ENCODE data around the gene CMTM5.
"Not testable (repeated sequence)": the region's sequence is repeated elsewhere in the genome, so short reads cannot be mapped to it uniquely, and the experiment has no call there.

CMTM5 gene

DNA sequence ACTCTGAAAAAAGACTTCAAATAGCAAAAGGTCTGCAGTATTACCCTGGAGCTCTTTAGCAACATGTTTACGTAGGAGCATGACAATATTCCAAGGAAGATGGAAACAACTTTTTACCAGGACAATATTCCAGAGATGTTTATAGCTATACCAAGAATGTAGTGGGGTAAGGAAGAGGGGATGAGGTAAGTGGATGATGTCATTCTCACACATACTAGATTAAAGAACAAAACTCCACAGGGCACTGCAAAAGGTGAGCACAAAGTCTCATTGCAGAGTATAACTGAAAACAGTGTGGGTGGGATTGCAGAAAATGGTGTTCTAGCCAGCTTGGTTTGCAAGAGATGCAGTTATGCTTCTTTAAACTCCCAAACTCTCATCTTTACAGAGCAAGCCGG, 8.4 kb downstream of the CMTM5 start:
- Histone ChIP-seq H3K27ac (ENCODE audit: low read depth, low read length) (no peak overlapping the region), H3K4me3 (ENCODE audit: low read length) (no peak overlapping the region), H3K27me3 (ENCODE audit: control insufficient read depth, insufficient read depth, low read length) (no peaks in the 10 kb centered on the region), H3K4me1 (ENCODE audit: control insufficient read depth, insufficient read depth, low read length) (no peaks in the 10 kb centered on the region), H3K9ac (ENCODE audit: low read length) (no peak overlapping the region), H3K36me3 (ENCODE audit: control insufficient read depth, insufficient read depth, low read length) (no peaks in the 10 kb centered on the region)

GRCh38 chr14:23385642-23386265, 8.9 kb downstream of the CMTM5 start:
- no peaks in the 10 kb centered on the region for H3K36me3 ChIP-seq (ENCODE audit: control insufficient read depth, insufficient read depth, low read length)
- H3K4me1 ChIP-seq (ENCODE audit: control insufficient read depth, insufficient read depth, low read length) = no peaks in the 10 kb centered on the region
- no peak overlapping the region for H3K27ac ChIP-seq (ENCODE audit: low read depth, low read length)
- H3K4me3 ChIP-seq (ENCODE audit: low read length) = no peak overlapping the region
- no peak overlapping the region for H3K9ac ChIP-seq (ENCODE audit: low read length)
- H3K27me3 ChIP-seq (ENCODE audit: control insufficient read depth, insufficient read depth, low read length) = no peaks in the 10 kb centered on the region

- not testable (repeated sequence) for H3K4me3 ChIP-seq (ENCODE audit: low read length); H3K36me3 ChIP-seq (ENCODE audit: control insufficient read depth, insufficient read depth, low read length); H3K27ac ChIP-seq (ENCODE audit: low read depth, low read length); H3K9ac ChIP-seq (ENCODE audit: low read length); H3K4me1 ChIP-seq (ENCODE audit: control insufficient read depth, insufficient read depth, low read length); H3K27me3 ChIP-seq (ENCODE audit: control insufficient read depth, insufficient read depth, low read length)
Observed at GRCh38 chr14:23386266-23386657, 9.4 kb downstream of the CMTM5 start.

DNA sequence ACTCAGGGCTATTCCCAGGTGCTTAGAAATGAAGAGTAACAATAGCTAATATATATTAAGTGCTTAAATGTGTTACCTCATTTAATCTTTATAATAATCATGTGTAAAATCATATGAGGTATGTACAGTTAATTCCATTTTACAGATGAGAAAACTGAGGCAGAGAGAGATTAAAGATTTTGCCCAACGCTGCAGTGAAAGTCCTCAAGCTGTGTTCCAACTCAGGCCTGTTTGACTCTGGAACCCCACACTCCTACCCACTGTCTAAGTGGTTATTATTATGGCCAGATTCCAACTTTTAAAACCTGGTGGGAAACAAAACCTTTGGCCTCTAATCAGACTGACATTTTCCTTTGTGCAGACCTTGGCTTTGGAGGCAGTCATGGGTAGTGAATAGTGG, 10.2 kb downstream of the CMTM5 start:
- no peak overlapping the region for H3K9ac ChIP-seq (ENCODE audit: low read length)
- H3K36me3 ChIP-seq (ENCODE audit: control insufficient read depth, insufficient read depth, low read length) = no peaks in the 10 kb centered on the region
- no peak overlapping the region for H3K4me3 ChIP-seq (ENCODE audit: low read length)
- H3K27me3 ChIP-seq (ENCODE audit: control insufficient read depth, insufficient read depth, low read length) = no peaks in the 10 kb centered on the region
- H3K27ac ChIP-seq (ENCODE audit: low read depth, low read length) = no peak overlapping the region
- no peaks in the 10 kb centered on the region for H3K4me1 ChIP-seq (ENCODE audit: control insufficient read depth, insufficient read depth, low read length)

DNA sequence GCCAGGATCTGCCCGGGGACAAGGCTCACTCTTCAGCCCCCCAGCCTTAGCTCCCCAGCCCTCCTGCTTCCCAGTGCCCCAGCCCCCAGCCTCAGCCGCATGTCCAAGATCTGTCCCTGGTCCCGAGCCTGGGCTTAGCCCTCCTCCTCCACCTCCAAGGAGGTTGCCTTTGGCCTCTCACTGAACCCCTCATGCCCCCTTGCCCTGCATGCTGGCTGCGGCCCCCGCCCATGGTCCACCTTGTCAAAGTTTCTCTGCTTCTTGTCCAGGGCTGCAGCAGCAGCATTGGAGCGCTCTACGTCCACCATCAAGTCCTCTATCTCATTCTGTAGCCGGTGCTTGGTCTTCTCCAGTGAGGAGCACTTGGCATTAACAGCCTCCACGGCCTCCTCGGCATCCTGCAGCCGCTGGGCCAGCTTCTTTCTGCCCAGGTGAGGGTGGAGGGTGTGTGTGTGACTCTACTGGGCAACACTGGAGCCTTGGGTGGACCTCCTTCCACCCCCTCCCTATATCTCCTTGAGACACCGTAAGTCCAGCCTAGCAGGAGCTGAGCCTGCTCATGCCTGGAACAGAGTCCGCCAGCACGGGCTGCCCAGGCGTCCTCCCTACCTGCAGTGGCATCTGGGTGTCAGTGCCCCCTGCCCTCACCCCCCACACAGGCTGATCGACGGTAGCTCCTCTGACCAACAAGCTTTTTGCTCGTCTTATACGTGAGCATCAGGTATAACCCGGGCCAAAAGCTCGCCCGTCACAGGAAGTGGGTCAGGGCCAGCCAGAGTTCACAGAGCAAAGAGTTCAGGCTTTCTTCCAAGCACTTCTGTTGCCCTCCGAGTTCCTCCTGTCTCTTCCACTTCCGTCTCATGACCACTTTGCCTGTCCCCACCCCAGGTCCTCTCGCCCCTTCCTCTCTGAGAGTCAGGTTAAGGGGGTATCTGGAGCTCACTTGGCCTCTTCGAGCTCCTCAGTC, 11.4 kb downstream of the CMTM5 start:
- no peak overlapping the region for H3K4me3 ChIP-seq (ENCODE audit: low read length)
- no peak overlapping the region for H3K27ac ChIP-seq (ENCODE audit: low read depth, low read length)
- no peaks in the 10 kb centered on the region for H3K4me1 ChIP-seq (ENCODE audit: control insufficient read depth, insufficient read depth, low read length)
- no peak overlapping the region for H3K9ac ChIP-seq (ENCODE audit: low read length)
- no peaks in the 10 kb centered on the region for H3K36me3 ChIP-seq (ENCODE audit: control insufficient read depth, insufficient read depth, low read length)
- no peaks in the 10 kb centered on the region for H3K27me3 ChIP-seq (ENCODE audit: control insufficient read depth, insufficient read depth, low read length)

DNA sequence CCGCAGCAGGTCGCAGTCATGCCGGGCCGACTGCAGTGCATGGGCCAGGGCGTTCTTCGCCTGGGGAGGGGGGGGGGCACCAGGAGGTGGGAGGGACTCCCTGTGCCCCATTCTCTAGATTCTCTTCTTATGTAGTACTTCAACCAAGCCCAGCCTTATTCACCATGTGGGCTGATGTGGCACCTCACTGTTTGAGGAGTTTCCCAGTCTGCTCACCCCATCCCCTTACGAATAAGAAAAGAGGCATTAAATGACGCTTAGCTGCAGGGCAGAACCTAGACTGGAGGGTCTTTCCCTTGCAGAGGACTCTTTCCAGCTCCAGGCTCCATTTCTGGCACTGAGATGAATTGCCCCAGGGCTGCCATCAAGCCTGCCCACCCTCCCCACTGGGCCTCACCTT, 12.2 kb downstream of the CMTM5 start:
- H3K27me3 ChIP-seq (ENCODE audit: control insufficient read depth, insufficient read depth, low read length) = no peaks in the 10 kb centered on the region
- no peaks in the 10 kb centered on the region for H3K36me3 ChIP-seq (ENCODE audit: control insufficient read depth, insufficient read depth, low read length)
- no peaks in the 10 kb centered on the region for H3K4me1 ChIP-seq (ENCODE audit: control insufficient read depth, insufficient read depth, low read length)
- no peak overlapping the region for H3K9ac ChIP-seq (ENCODE audit: low read length)
- no peak overlapping the region for H3K27ac ChIP-seq (ENCODE audit: low read depth, low read length)
- no peak overlapping the region for H3K4me3 ChIP-seq (ENCODE audit: low read length)

- no peaks in the 10 kb centered on the region for H3K27me3 ChIP-seq (ENCODE audit: control insufficient read depth, insufficient read depth, low read length)
- H3K27ac ChIP-seq (ENCODE audit: low read depth, low read length) = no peak overlapping the region
- H3K36me3 ChIP-seq (ENCODE audit: control insufficient read depth, insufficient read depth, low read length) = no peaks in the 10 kb centered on the region
- no peak overlapping the region for H3K9ac ChIP-seq (ENCODE audit: low read length)
- H3K4me1 ChIP-seq (ENCODE audit: control insufficient read depth, insufficient read depth, low read length) = no peaks in the 10 kb centered on the region
- H3K4me3 ChIP-seq (ENCODE audit: low read length) = no peak overlapping the region
Observed at GRCh38 chr14:23389396-23389795, 12.6 kb downstream of the CMTM5 start.

- H3K27ac ChIP-seq (ENCODE audit: low read depth, low read length); H3K4me3 ChIP-seq (ENCODE audit: low read length); H3K4me1 ChIP-seq (ENCODE audit: control insufficient read depth, insufficient read depth, low read length); H3K27me3 ChIP-seq (ENCODE audit: control insufficient read depth, insufficient read depth, low read length); H3K9ac ChIP-seq (ENCODE audit: low read length); H3K36me3 ChIP-seq (ENCODE audit: control insufficient read depth, insufficient read depth, low read length): not testable (repeated sequence)
Observed at GRCh38 chr14:23389871-23390270, 13.0 kb downstream of the CMTM5 start.

DNA sequence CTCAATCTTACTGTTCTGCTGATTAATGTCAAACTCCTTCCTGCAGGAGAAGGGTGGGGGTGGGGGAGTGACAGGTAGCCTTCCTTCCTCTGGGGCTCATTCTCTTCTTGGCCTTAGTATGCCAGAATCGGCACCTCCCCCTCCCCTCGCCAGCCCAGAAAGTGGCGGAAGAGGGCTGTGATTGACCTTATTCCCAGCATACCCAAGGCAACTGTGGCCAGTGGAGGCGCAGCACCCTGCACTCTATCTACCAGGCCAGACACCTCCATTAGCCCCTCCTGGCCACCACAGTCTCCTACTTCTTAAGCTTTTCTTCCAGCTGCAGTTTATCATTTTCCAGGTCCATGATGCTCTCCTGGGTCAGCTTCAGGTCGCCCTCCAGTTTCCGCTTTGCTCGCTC, 15.8 kb downstream of the CMTM5 start:
- Histone ChIP-seq H3K36me3 (ENCODE audit: control insufficient read depth, insufficient read depth, low read length) (no peaks in the 10 kb centered on the region), H3K27ac (ENCODE audit: low read depth, low read length) (no peak overlapping the region), H3K27me3 (ENCODE audit: control insufficient read depth, insufficient read depth, low read length) (no peaks in the 10 kb centered on the region), H3K4me3 (ENCODE audit: low read length) (no peak overlapping the region), H3K9ac (ENCODE audit: low read length) (no peak overlapping the region), H3K4me1 (ENCODE audit: control insufficient read depth, insufficient read depth, low read length) (no peaks in the 10 kb centered on the region)

GRCh38 chr14:23396126-23396525, 19.3 kb downstream of the CMTM5 start:
- Histone ChIP-seq H3K9ac (ENCODE audit: low read length) (no peak overlapping the region), H3K36me3 (ENCODE audit: control insufficient read depth, insufficient read depth, low read length) (no peaks in the 10 kb centered on the region), H3K4me1 (ENCODE audit: control insufficient read depth, insufficient read depth, low read length) (no peaks in the 10 kb centered on the region), H3K27ac (ENCODE audit: low read depth, low read length) (no peak overlapping the region), H3K4me3 (ENCODE audit: low read length) (no peak overlapping the region), H3K27me3 (ENCODE audit: control insufficient read depth, insufficient read depth, low read length) (no peaks in the 10 kb centered on the region)

DNA sequence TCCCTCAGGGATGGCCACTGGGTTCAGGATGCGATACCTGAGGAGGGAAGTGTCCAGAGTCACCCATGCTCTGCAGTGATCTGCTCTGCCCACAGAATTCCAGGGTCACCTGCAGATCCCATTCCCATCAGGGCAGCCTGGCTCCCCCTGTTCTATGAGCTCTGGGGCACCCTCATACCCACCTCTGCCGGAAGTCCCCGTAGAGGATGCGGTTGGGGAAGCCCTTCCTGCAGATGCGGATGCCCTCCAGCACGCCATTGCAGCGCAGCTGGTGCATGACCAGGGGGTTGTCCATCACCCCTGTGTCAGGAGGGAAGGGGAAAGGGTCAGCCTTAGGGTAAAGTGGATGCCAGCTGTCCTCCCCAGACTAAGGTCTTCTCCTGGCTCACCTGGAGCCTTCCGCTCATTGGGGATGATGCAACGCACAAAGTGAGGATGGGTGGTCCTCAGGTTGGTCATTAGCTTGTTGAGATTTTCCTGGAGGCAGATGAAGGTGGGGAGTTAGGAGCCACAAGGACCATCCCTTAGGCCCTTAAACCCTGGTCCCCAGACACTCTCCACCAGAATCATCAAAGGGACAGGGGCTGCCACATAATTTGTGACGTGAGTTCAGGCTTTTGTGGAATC, 20.0 kb downstream of the CMTM5 start:
- H3K36me3 ChIP-seq (ENCODE audit: control insufficient read depth, insufficient read depth, low read length) = no peaks in the 10 kb centered on the region
- no peak overlapping the region for H3K27ac ChIP-seq (ENCODE audit: low read depth, low read length)
- H3K27me3 ChIP-seq (ENCODE audit: control insufficient read depth, insufficient read depth, low read length) = no peaks in the 10 kb centered on the region
- no peak overlapping the region for H3K4me3 ChIP-seq (ENCODE audit: low read length)
- H3K9ac ChIP-seq (ENCODE audit: low read length) = no peak overlapping the region
- H3K4me1 ChIP-seq (ENCODE audit: control insufficient read depth, insufficient read depth, low read length) = no peaks in the 10 kb centered on the region

- no peaks in the 10 kb centered on the region for H3K36me3 ChIP-seq (ENCODE audit: control insufficient read depth, insufficient read depth, low read length)
- H3K4me3 ChIP-seq (ENCODE audit: low read length) = no peak overlapping the region
- H3K4me1 ChIP-seq (ENCODE audit: control insufficient read depth, insufficient read depth, low read length) = no peaks in the 10 kb centered on the region
- H3K9ac ChIP-seq (ENCODE audit: low read length) = no peak overlapping the region
- H3K27ac ChIP-seq (ENCODE audit: low read depth, low read length) = no peak overlapping the region
- H3K27me3 ChIP-seq (ENCODE audit: control insufficient read depth, insufficient read depth, low read length) = no peaks in the 10 kb centered on the region
Observed at GRCh38 chr14:23398348-23398747, 21.5 kb downstream of the CMTM5 start.

Measured in rectal smooth muscle tissue (tissue), 1 donor.